Right renal cortex interstitium (tissue), 3 donors: Measurements from ENCODE around the gene SPRY1. TPM values are rescaled to one million over a fixed set of nuclear protein-coding genes. Genes with fewer than 3 reads are reported as not detected.

Experiments used
- DNase-seq, 3 donors: peaks; one replicate each; pipeline ENCODE4 v3.0.0-alpha.2; 2013; ENCODE audit warnings: low read depth in 3 of 3, low spot score in 2 of 3
- polyA plus RNA-seq, 3 donors: library from polyadenylated mRNA; unstranded; fragments of 120-200 nt; gene quantifications; one replicate each; pipeline ENCODE4 v1.2.1, GENCODE V29; 2013; ENCODE audit not compliant: insufficient read length in 3 of 3

SPRY1 gene, protein sequence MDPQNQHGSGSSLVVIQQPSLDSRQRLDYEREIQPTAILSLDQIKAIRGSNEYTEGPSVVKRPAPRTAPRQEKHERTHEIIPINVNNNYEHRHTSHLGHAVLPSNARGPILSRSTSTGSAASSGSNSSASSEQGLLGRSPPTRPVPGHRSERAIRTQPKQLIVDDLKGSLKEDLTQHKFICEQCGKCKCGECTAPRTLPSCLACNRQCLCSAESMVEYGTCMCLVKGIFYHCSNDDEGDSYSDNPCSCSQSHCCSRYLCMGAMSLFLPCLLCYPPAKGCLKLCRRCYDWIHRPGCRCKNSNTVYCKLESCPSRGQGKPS
- 10 to 100 TPM; 85.3 to 91.2 (median 89.6) TPM for polyA plus RNA-seq

DNA sequence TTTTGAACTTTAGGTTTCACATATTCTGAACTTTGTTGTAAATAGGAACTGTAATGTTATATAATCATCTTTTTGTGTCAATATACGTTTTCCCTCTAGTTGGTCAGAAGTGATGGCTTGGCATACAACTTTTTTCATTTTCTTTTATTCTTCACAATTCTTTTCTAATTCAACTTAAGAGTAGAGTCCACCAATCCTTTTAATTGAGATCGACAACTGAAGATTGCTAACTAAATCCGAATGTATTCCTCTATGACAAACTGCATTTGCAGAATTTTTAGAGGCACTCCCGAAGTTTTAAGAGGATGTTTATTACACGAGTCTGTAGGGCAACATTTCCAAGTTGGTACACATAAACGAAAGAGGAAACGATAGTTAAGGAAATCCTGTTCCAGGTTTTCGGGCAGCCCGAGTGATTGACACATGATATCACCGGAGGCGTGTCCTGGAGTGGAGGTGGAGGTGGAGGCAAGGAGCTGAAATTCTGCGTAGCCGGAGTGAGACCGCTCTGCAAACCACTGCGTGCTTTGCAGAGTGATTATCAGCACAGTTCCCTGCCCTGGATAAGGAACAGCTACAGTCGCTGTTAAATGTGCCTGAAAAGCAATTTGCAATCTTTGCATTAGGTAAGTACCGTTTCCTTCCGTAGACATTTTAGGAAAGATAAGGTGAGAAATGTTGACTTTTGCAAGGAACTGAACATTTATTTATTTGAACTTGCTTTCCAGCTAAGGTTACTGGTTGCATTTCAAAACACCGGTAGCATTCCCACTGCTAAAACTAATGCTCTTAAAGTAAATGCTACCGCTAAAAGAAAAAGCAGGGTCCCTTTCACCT, at the start of gene SPRY1:
SPRY1 (plus strand) TSS at position 489 of the 837 bp plus-strand sequence. CDS start 4,797 bp downstream, outside the sequence.
- DNase-seq: peak; percentile 81 to 92 (median 84)

DNA sequence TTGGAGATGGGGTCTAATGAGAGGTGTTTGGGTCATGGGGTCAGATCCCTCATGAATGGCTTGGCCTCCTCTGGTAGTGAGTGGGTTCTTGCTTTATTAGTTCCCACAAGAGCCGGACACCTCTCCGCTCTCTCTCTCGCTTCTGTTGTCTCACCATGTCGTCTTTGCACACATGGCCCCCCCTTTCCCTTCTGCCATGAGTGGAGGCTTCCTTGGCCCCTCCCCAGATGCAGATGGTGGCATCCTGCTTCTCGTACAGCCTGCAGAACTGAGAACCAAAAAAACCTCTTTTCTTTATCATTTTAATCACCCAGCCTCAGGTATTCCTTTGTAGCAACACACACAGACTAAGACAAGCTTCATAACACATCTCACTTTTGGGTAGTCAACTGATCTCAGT, 49.6 kb upstream of the SPRY1 start:
- DNase-seq: no peak

DNA sequence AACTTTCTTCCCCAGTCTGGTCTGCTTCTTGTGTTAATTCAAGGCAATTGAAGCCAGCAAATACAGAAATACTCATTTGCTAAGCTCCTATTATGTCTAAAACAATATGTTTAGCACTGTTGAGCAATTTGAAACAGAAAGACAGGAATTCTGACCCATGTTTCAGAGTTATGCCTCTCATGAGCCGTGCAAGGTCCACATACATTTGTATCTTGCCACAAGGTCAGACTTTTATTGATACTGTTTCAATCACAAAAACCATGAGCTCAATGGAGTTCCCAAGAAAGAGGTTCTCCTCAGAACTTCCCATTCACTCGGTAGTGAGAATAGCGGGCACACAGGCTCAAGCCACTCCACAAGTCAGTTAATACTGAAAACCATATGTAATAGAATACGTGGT, 47.6 kb upstream of the SPRY1 start:
- DNase-seq: no peak

DNA sequence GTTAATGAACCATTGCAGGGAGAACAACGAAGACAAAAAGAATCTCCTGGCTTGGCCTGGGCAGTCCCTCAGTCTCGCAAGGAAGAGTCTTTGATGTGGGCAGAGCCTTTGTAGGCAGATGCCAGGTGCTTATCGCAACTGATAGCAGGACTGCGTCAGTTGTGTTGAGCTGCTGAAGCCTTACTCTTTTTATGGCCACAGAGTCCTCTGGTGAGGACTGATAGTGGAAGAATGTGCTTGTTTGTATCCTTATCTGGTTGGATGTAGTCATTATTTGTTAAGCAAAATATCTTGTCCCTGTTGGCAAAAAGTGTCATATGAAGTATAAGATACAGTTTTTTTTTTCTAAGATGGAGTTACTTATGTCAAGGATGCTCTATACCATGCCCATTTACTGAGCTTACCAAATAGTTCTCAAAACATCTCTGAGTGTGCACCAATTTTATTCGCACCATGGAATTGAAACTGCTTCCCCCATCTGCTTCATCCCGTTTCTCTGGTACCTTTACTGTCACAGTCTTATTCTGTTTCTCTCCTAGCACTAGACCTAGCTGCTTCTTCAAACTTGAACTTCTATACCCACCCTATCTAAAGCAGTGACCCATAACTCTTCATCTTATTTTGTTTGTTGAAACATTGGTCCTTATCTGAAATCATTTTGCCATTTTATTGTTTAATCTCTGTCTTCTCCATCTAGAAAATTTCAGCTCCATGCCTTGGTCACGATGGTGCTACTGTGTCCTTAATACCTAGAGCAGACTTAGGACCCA, 47.0 kb upstream of the SPRY1 start:
- DNase-seq: no peak

DNA sequence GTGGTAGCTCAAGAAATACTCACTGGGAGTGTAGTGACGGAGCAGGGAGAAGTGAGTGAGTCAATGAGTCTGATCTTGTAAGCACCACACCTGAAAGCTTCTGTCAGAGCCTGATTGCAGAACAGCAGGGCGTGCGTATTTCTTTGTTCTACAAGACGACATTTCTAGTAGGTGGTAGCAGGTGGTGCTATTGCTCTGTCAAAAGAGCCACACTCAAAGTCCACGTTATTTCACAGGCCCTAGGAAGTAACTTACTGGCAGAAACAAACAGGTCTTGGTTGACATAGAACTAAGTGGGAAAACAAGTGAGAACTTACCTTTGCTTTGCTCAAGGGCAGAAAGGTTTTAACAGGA, 46.4 kb upstream of the SPRY1 start:
- DNase-seq: no peak

DNA sequence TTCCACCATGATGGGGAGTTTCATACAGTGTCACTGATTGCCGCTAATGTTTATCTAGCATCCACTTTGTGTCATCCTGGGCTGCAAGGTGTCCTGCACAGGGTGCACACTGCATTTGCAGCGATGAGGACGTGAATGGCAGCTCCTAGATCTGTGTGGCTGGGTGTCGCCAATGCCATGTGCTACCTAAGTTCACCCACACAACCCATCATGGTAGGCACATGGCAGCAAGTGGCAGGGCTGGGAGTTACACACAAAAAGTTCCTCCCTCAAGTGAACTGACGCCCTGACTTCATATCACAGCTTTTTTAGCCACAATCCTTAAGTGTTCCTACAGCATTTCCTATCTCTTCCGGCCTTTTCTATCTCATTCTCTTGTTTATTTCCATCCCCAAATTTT, 45.9 kb upstream of the SPRY1 start:
- DNase-seq: no peak

GRCh38 chr4:123351713-123352112, 44.9 kb upstream of the SPRY1 start:
- DNase-seq: no peak

DNA sequence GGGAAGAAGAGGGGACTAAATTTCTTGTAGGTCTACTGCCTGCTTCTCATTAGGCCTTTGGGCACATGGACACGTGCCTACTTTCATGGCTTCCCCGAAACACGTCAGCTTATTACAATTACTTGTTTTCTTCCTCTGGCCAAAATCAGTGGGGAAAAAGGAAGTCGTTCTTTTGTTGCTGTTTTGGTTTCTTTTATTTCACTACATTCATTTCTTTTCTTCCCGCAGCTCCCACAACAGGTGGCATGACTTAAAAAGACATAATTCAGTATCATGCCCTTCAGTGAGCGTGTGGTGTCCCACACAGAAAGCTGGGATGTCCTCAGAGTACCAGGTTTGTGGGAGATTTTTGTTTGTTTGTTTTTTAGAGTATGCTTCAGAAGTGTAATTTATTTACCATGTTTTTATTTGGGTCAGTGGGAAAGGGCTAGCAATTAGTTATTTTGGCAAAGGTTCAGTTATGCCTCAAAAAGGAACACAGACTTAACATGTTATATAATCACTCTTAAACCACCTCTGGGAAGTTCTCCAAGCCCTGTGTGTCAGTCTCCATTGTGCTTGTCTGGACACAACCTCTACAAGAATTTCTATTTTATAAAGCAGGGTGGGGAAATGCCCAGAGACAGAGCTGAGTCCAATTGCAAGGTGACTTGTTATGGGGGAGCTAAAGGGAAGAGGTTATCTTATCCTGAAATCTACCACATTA, 44.2 kb upstream of the SPRY1 start:
- DNase-seq: no peak

DNA sequence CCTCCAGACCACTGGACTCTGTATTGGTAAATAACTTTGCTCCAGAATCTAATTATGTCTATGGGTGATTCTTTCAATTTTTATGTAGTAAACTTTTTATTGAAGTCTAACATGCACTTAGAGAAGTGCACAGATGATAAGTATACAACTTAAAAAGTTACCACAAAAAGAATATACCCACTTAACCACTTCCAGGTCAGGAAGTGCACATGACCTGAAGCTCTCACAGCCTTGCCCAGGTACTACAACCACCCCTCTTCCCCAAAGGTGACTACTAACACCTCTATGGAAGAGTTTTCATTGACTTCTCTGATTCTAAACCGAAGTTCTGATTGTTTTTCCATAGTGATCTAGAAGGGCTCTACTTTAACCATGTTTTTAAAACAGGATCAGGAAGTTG, 43.6 kb upstream of the SPRY1 start:
- DNase-seq: no peak

GRCh38 chr4:123353656-123354055, 42.9 kb upstream of the SPRY1 start:
- DNase-seq: no peak

GRCh38 chr4:123354701-123355100, 41.9 kb upstream of the SPRY1 start:
- no peak for DNase-seq

GRCh38 chr4:123356921-123357320, 39.7 kb upstream of the SPRY1 start:
- no peak for DNase-seq

DNA sequence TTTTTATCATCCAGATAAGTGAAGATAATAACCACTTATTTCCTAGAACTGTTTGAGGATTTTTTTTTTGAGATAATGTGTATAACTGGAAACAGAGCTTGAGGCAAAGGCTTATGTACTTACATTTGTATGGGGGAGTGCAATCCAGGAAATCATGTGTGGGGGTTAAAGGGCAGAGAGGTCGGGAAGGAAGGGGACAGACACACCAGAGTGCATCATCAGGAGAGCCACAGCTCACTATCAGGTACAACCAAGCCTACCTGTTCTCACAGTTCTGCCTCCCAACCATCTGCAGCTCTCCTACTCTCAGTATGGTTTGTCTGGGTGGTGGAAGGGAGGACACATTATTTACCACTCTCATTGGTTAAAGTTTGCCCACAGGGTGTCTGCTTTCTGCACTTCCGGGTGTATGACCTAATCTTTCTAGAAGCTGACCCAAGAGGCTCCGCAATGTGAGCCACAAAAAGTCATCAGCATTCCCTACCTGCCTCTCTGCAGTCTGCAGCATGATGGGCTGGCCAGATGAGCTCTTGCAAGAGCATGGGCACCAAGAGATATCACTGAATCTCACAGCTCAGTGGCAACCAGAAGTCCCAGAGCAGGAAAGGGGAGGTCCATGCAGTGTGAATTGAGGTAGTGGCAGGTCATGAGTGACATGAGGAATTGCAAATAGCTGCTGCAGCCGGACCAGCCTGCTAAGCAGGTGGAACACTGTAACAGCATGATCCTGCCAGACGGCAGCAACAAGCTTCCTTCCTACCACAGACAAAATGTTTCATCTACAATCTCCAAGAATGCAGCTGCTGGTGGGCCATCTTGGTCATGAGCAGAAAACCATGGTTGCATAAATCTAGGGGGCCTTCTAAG, 36.9 kb upstream of the SPRY1 start:
- DNase-seq: no peak

DNA sequence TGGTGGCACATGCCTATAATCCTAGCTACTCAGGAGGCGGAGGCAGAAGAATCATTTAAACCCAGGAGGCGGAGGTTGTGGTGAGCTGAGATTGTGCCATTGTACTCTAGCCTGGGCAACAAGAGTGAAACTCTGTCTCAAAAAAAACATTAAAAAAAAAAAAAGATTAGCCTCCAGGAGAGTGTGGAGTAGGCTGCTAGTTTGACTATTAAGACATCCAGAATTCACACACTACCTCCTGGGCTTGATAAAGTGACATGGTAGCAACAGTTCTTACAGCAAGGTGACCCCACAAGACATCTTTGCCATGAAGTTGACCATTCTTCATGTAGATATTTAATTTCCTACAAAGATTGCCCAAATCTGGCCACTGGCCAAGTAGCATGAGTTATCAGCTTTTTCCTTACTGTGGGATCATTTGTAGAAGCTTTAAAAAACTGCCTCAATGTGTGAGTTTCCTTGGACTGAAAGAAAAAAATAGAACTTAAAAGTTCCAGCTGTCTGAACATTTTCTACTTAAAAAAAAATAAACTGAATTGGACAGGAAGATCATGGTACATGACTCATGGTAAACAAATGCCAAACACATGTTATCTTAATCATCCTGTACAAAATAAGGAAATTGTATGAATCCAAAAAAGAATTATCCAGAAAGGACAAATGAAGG, 35.3 kb upstream of the SPRY1 start:
- no peak for DNase-seq

GRCh38 chr4:123362103-123362502, 34.5 kb upstream of the SPRY1 start:
- DNase-seq: no peak

GRCh38 chr4:123363729-123364128, 32.9 kb upstream of the SPRY1 start:
- no peak for DNase-seq

- DNase-seq: no peak
Observed at GRCh38 chr4:123364906-123365305, 31.7 kb upstream of the SPRY1 start.

DNA sequence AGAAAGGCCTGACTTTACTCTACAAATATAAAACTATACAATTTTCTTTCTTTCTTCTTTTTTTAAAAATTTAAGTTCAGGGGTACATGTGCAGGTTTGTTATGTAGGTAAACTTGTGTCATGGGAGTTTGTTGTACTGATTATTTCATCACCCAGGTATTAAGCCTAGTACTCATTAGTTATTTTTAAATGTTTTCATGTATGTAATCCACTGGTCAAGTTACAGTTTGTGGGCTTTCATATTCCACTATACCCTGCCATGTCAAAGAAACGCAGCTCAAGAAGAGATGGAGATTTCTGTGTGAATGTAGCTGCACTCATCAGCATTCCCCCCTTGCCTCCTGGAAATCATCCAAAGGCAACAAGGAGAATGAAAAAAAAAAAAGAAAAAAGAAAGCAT, 31.2 kb upstream of the SPRY1 start:
- DNase-seq: no peak

GRCh38 chr4:123366144-123366748, 30.3 kb upstream of the SPRY1 start:
- no peak for DNase-seq
